PC-9 (cell line): ENCODE data around the gene RPS28.

ENCODE experiments used
- EZH2 ChIP-seq: fragments of 200-600 bp; sonication (generic); IDR thresholded peaks from 2 replicates; pipeline ENCODE4 v1.8.0; 2017; ENCODE audit warnings: antibody characterized with exemption, low read depth
- TF ChIP-seq, protein P1 (sequence below): fragments of 200-600 bp; sonication (generic); conservative IDR thresholded peaks from 2 replicates; pipeline ENCODE4 v1.6.1; 2017; ENCODE audit warnings: mixed run types, antibody characterized with exemption, mild to moderate bottlenecking, moderate library complexity

DNA sequence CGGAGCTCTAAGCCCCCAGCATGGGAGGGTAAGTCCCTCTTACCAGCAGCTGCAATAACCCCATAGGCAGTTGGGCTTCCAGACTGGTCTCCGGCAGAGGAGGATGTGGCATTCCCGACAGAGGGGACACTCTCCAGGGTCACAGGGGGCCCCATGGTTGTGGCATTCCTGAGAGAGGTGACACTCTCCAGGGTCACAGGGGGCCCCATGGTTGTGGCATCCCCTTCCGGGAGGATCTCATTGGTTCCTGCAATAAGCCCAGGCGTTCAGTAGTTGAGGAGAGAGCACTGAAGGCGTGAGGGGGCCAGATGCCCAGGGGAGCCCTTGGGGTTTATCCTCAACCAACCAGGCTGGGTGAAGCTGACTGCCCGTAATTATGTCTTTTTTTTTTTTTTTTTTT lies 18.6 kb upstream of the RPS28 start:
- TF ChIP-seq, protein P1, sequence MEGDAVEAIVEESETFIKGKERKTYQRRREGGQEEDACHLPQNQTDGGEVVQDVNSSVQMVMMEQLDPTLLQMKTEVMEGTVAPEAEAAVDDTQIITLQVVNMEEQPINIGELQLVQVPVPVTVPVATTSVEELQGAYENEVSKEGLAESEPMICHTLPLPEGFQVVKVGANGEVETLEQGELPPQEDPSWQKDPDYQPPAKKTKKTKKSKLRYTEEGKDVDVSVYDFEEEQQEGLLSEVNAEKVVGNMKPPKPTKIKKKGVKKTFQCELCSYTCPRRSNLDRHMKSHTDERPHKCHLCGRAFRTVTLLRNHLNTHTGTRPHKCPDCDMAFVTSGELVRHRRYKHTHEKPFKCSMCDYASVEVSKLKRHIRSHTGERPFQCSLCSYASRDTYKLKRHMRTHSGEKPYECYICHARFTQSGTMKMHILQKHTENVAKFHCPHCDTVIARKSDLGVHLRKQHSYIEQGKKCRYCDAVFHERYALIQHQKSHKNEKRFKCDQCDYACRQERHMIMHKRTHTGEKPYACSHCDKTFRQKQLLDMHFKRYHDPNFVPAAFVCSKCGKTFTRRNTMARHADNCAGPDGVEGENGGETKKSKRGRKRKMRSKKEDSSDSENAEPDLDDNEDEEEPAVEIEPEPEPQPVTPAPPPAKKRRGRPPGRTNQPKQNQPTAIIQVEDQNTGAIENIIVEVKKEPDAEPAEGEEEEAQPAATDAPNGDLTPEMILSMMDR, result no peak
- TF ChIP-seq EZH2, result no peak
